HFFc6 (cell line): ENCODE data around the gene SH3RF3. TPM values are rescaled to one million over a fixed set of nuclear protein-coding genes. Genes with fewer than 3 reads are reported as not detected.

Experiments
- DNase-seq: peaks from one replicate; pipeline ENCODE4 v3.0.0-alpha.2; 2018
- H3K27ac Mint-ChIP-seq: 2 replicates; pipeline ENCODE4 v1.8.0; 2020; ENCODE audit warnings: mild to moderate bottlenecking, mixed read lengths
- H3K27me3 Mint-ChIP-seq: 2 replicates; pipeline ENCODE4 v1.8.0; 2021; ENCODE audit warnings: mild to moderate bottlenecking, moderate library complexity, mixed read lengths; ENCODE audit not compliant: insufficient read depth
- H3K36me3 Mint-ChIP-seq: 2 replicates; pipeline ENCODE4 v1.8.0; 2021; ENCODE audit warnings: low read depth, mixed read lengths
- H3K4me1 Mint-ChIP-seq: 2 replicates; pipeline ENCODE4 v1.8.0; 2020; ENCODE audit warnings: low read depth, mixed read lengths
- H3K4me3 Mint-ChIP-seq: 2 replicates; pipeline ENCODE4 v1.8.0; 2020; ENCODE audit warnings: mild to moderate bottlenecking, moderate library complexity, mixed read lengths
- H3K9me3 Mint-ChIP-seq: 2 replicates; pipeline ENCODE4 v1.8.0; 2020; ENCODE audit warnings: mild to moderate bottlenecking, mixed read lengths
- CTCF ChIP-seq: fragments of 200-600 bp; sonication (generic); IDR thresholded peaks from 2 replicates; pipeline ENCODE4 v1.5.0; 2021; ENCODE audit warnings: antibody characterized with exemption, mild to moderate bottlenecking
- total RNA-seq, 6 experiments: library from RNA; stranded (reverse); fragmentation: NEBNext Ultra II Directional; extraction: Animal tissue kit (Norgen Biotek cat#: 25700); gene quantifications; 2 replicates in 1 of 6; 3 replicates in 5 of 6; pipeline ENCODE4 v1.2.3, GENCODE V29; 2021

SH3RF3 gene
- total RNA-seq, 6 experiments from 2014 or later, result 2.4 to 4.4 (median 3.7) TPM

- peaks cover 4% of the 10 kb centered on the region for H3K27me3 Mint-ChIP-seq
- no peak for TF ChIP-seq CTCF
- H3K36me3 Mint-ChIP-seq, result no peaks in the 10 kb centered on the region
- H3K9me3 Mint-ChIP-seq, result no peaks in the 10 kb centered on the region
- no peak for DNase-seq
- H3K4me3 Mint-ChIP-seq, result no peak overlapping the region
- H3K27ac Mint-ChIP-seq, result no peak overlapping the region
- peaks cover 81% of the 10 kb centered on the region for H3K4me1 Mint-ChIP-seq
Measured at GRCh38 chr2:109320195-109320922, 191.4 kb downstream of the SH3RF3 start.

GRCh38 chr2:109321570-109321969, 192.6 kb downstream of the SH3RF3 start:
- Mint-ChIP-seq H3K4me3 (peak overlapping the region; percentile 76), H3K27me3 (peaks cover 2% of the 10 kb centered on the region; the same call in 1 of the 2 replicates), H3K27ac (peak overlapping the region; percentile 89), H3K4me1 (peaks cover 93% of the 10 kb centered on the region), H3K9me3 (no peaks in the 10 kb centered on the region), H3K36me3 (no peaks in the 10 kb centered on the region)
- peak; percentile 64 for TF ChIP-seq CTCF
- peak; percentile 18 for DNase-seq

GRCh38 chr2:109322111-109322510, 193.1 kb downstream of the SH3RF3 start:
- peak; percentile 96 for DNase-seq
- TF ChIP-seq CTCF, result no peak
- Mint-ChIP-seq H3K4me1 (peaks cover 94% of the 10 kb centered on the region), H3K36me3 (peaks cover 3% of the 10 kb centered on the region; the same call in 1 of the 2 replicates), H3K4me3 (peak overlapping the region; percentile 76), H3K9me3 (no peaks in the 10 kb centered on the region), H3K27me3 (no peaks in the 10 kb centered on the region; the same call in 1 of the 2 replicates), H3K27ac (peak overlapping the region; percentile 89)

GRCh38 chr2:109322641-109323040, 193.6 kb downstream of the SH3RF3 start:
- H3K9me3 Mint-ChIP-seq, result no peaks in the 10 kb centered on the region
- H3K4me1 Mint-ChIP-seq, result peaks cover 89% of the 10 kb centered on the region
- no peaks in the 10 kb centered on the region; the same call in none of the 2 replicates for H3K27me3 Mint-ChIP-seq
- no peak for DNase-seq
- no peak for TF ChIP-seq CTCF
- H3K4me3 Mint-ChIP-seq, result peak overlapping the region; percentile 76; the same call in 1 of the 2 replicates
- peak overlapping the region; percentile 89 for H3K27ac Mint-ChIP-seq
- H3K36me3 Mint-ChIP-seq, result peaks cover 7% of the 10 kb centered on the region; the same call in 1 of the 2 replicates

GRCh38 chr2:109324861-109325260, 195.9 kb downstream of the SH3RF3 start:
- H3K36me3 Mint-ChIP-seq, result peaks cover 25% of the 10 kb centered on the region
- TF ChIP-seq CTCF, result no peak
- peak overlapping the region; percentile 56; the same call in 1 of the 2 replicates for H3K4me3 Mint-ChIP-seq
- H3K27me3 Mint-ChIP-seq, result no peaks in the 10 kb centered on the region; the same call in 1 of the 2 replicates
- peaks cover 84% of the 10 kb centered on the region for H3K4me1 Mint-ChIP-seq
- peak overlapping the region; percentile 83 for H3K27ac Mint-ChIP-seq
- peak; percentile 94 for DNase-seq
- H3K9me3 Mint-ChIP-seq, result peaks cover 4% of the 10 kb centered on the region; the same call in 1 of the 2 replicates
